GM12878 (cell line): ENCODE measurements around the gene PLAGL2. TPM values are rescaled to one million over a fixed set of nuclear protein-coding genes. Genes with fewer than 3 reads are reported as not detected.

Experiments
- ATAC-seq: fragments of 200-7000 bp; cut with Tn5 transposase; 3 replicates; pipeline ENCODE4 v1.9.1; 2020; ENCODE audit warnings: mild to moderate bottlenecking, moderate library complexity
- BruUV-seq: library from RNA; stranded (reverse); fragments of 400-500 nt; replicated peaks from 2 replicates; lab custom pipeline; 2021; lab: Mats Ljungman, UMichigan
- CTCF ChIA-PET: fragments of 300-600 bp; sonication (Branson Sonifier 250); formaldehyde crosslinking; extraction: SDS; loops from one replicate; lab custom pipeline; 2021; ENCODE audit warnings: inconsistent platforms; lab: Yijun Ruan, JAX
- POLR2A ChIA-PET: fragments of 350-600 bp; formaldehyde crosslinking; extraction: SDS; loops from one replicate; lab custom pipeline; 2021; ENCODE audit warnings: inconsistent platforms; lab: Charles Lee
- RAD21 ChIA-PET: fragments of 300-600 bp; sonication (Branson Sonifier 250); formaldehyde crosslinking; loops from one replicate; lab custom pipeline; 2023; ENCODE audit warnings: antibody characterized with exemption; ENCODE audit not compliant: unreplicated experiment; lab: Charles Lee
- SMC1A ChIA-PET: fragments of 300-600 bp; sonication (Branson Sonifier 250); formaldehyde crosslinking; loops from one replicate; lab custom pipeline; 2023; ENCODE audit not compliant: unreplicated experiment, uncharacterized antibody; lab: Charles Lee
- DNase-seq: peaks from one replicate; pipeline ENCODE4 v3.0.0-alpha.2; 2011; ENCODE audit warnings: low read depth, low spot score
- FAIRE-seq: peaks from 3 replicates; lab custom pipeline; 2011; peaks lifted over from hg19 to GRCh38; lab: Jason Lieb, UNC
- H2AFZ ChIP-seq: 2 replicates; pipeline ENCODE4 v1.6.0; 2011; ENCODE audit warnings: low read depth, low read length, control low read depth; ENCODE audit not compliant: control insufficient read depth
- H3K27ac ChIP-seq: 2 replicates; pipeline ENCODE4 v1.5.1; 2011; ENCODE audit warnings: control low read depth; ENCODE audit not compliant: control insufficient read depth, insufficient read depth
- H3K27me3 ChIP-seq, 2 experiments: replicated peaks in 1 of 2; 2 replicates each; pipeline versions ENCODE4 v1.6.0 to v1.6.1; 2011; ENCODE audit warnings: low read length in 1 of 2; ENCODE audit not compliant: control insufficient read depth in 2 of 2, insufficient read depth in 2 of 2
- H3K36me3 ChIP-seq, 2 experiments: 2 replicates each; pipeline ENCODE4 v1.5.1; 2011; ENCODE audit warnings: low read length in 1 of 2; ENCODE audit not compliant: control insufficient read depth in 2 of 2, insufficient read depth in 2 of 2
- H3K4me1 ChIP-seq: 2 replicates; pipeline ENCODE4 v1.6.1; 2011; ENCODE audit warnings: mild to moderate bottlenecking, low read length, moderate library complexity, mixed read lengths; ENCODE audit not compliant: control insufficient read depth, insufficient read depth
- H3K4me2 ChIP-seq: 2 replicates; pipeline ENCODE4 v1.6.0; 2011; ENCODE audit warnings: control low read depth; ENCODE audit not compliant: control insufficient read depth, insufficient read depth
- H3K4me3 ChIP-seq: fragments of 200-600 bp; sonication (generic); 2 replicates; pipeline ENCODE4 v1.5.1; 2016
- H3K79me2 ChIP-seq: 2 replicates; pipeline ENCODE4 v1.6.0; 2011; ENCODE audit warnings: low read length; ENCODE audit not compliant: control insufficient read depth, insufficient read depth
- H3K9ac ChIP-seq: 2 replicates; pipeline ENCODE4 v1.8.0; 2011; ENCODE audit warnings: low read length, control low read depth, mixed read lengths; ENCODE audit not compliant: control insufficient read depth, insufficient read depth
- H3K9me3 ChIP-seq: replicated peaks from 3 replicates; pipeline ENCODE4 v1.5.1; 2011; ENCODE audit warnings: mild to moderate bottlenecking, low read length; ENCODE audit not compliant: control insufficient read depth, insufficient read depth
- H4K20me1 ChIP-seq: 2 replicates; pipeline ENCODE4 v1.6.0; 2011; ENCODE audit not compliant: control insufficient read depth, insufficient read depth
- ATF7 ChIP-seq: fragments of 450-650 bp; IDR thresholded peaks from 2 replicates; pipeline ENCODE4 v1.6.1; 2016; ENCODE audit warnings: low read depth, mild to moderate bottlenecking
- BMI1 ChIP-seq: fragments of 450-650 bp; IDR thresholded peaks from 2 replicates; pipeline ENCODE4 v1.6.1; 2016; ENCODE audit warnings: mild to moderate bottlenecking, moderate library complexity, borderline replicate concordance
- CBX5 ChIP-seq: sonication (generic); IDR thresholded peaks from 2 replicates; pipeline ENCODE4 v1.6.1; 2016; ENCODE audit warnings: low read depth, moderate library complexity, mild to moderate bottlenecking, inconsistent platforms
- CHD4 ChIP-seq: fragments of 200-600 bp; sonication (generic); IDR thresholded peaks from 2 replicates; pipeline ENCODE4 v1.6.1; 2016; ENCODE audit warnings: mild to moderate bottlenecking
- FOS ChIP-seq: IDR thresholded peaks from 3 replicates; pipeline ENCODE4 v1.6.1; 2011; ENCODE audit warnings: borderline replicate concordance; ENCODE audit not compliant: insufficient read length; ENCODE audit errors: extremely low read depth
- FOXK2 ChIP-seq: fragments of 450-650 bp; IDR thresholded peaks from 2 replicates; pipeline ENCODE4 v1.6.1; 2017; ENCODE audit warnings: mild to moderate bottlenecking, moderate library complexity
- KDM1A ChIP-seq: fragments of 200-600 bp; sonication (generic); IDR thresholded peaks from 2 replicates; pipeline ENCODE4 v1.6.1; 2016; ENCODE audit warnings: borderline replicate concordance
- LARP7 ChIP-seq: fragments of 450-650 bp; IDR thresholded peaks from 2 replicates; pipeline ENCODE4 v1.6.1; 2017; ENCODE audit warnings: mild to moderate bottlenecking
- NR2F1 ChIP-seq: fragments of 450-650 bp; conservative IDR thresholded peaks from 2 replicates; pipeline ENCODE4 v1.6.1; 2017; ENCODE audit warnings: mild to moderate bottlenecking
- POLR2AphosphoS2 ChIP-seq: IDR thresholded peaks from 2 replicates; pipeline ENCODE4 v1.6.1; 2011; ENCODE audit warnings: low read depth, mild to moderate bottlenecking, low read length, improper control_type of control experiment, moderate library complexity
- RELA ChIP-seq: fragments of 450-650 bp; IDR thresholded peaks from 2 replicates; pipeline ENCODE4 v1.8.0; 2014; ENCODE audit warnings: borderline replicate concordance; ENCODE audit not compliant: partially characterized antibody
- SMAD5 ChIP-seq: IDR thresholded peaks from 2 replicates; pipeline ENCODE4 v1.6.1; 2016; ENCODE audit warnings: antibody characterized with exemption, low read depth
- STAT3 ChIP-seq: IDR thresholded peaks from 2 replicates; pipeline ENCODE4 v1.6.1; 2011; ENCODE audit warnings: low read depth, low read length, improper control_type of control experiment
- TCF7 ChIP-seq: IDR thresholded peaks from 2 replicates; pipeline ENCODE4 v1.6.1; 2014; ENCODE audit warnings: antibody characterized with exemption, borderline replicate concordance
- ZNF217 ChIP-seq: fragments of 450-650 bp; IDR thresholded peaks from 2 replicates; pipeline ENCODE4 v1.6.1; 2017; ENCODE audit warnings: antibody characterized with exemption, mild to moderate bottlenecking
- WGBS: methylation state at CpG from one replicate; pipeline ENCODE4 v1.1.6; 2016; ENCODE audit warnings: low lambda C conversion rate; ENCODE audit not compliant: insufficient replicate concordance, insufficient coverage; ENCODE audit errors: missing lambda C conversion rate; 5-methylcytosine and 5-hydroxymethylcytosine counted together
- in situ Hi-C: fragments of 300-500 bp; cut with MboI; formaldehyde crosslinking; loops from 9 replicates; pipeline ENCODE4 v1.14.3; 2018; ENCODE audit warnings: mixed read lengths
- intact Hi-C: fragments of 100-400 bp; cut with micrococcal nuclease; formaldehyde crosslinking; loops from one replicate; pipeline ENCODE4 v1.14.2; 2022; ENCODE audit not compliant: unreplicated experiment
- polyA plus RNA-seq, 11 experiments: library from polyadenylated mRNA; depleted of rRNA in 4 of 11; unstranded in 6 of 11; stranded (reverse) in 5 of 11; fragments of >200 nt; fragmentation: Nextera tagmentation in 4 of 11; fragmentation: Illumina TruSeq in 1 of 11; extraction: Ambion mirVana in 4 of 11; extraction: Trizol in 1 of 11; gene quantifications; 1 replicate in 1 of 11; 2 replicates in 10 of 11; pipeline versions ENCODE4 v1.2.1 to v1.2.3, GENCODE V29; 2011 to 2016; ENCODE audit warnings: inconsistent platforms in 2 of 11, missing spikeins in 2 of 11, low read depth in 1 of 11
- total RNA-seq, 4 experiments: library from RNA; depleted of rRNA in 3 of 4; stranded (reverse); fragments of >200 nt in 3 of 4; fragmentation: Illumina TruSeq in 1 of 4; extraction: Trizol in 1 of 4; gene quantifications; 2 replicates each; pipeline versions ENCODE4 v1.2.1 to v1.2.3, GENCODE V29; 2013 to 2021
- TF ChIP-seq, protein P1 (sequence below): fragments of 150-350 bp; IDR thresholded peaks from 2 replicates; pipeline ENCODE4 v1.6.1; 2016; ENCODE audit warnings: low read depth, low read length
- TF ChIP-seq, protein P2 (sequence below): fragments of 450-650 bp; conservative IDR thresholded peaks from 2 replicates; pipeline ENCODE4 v1.6.1; 2017; ENCODE audit warnings: mild to moderate bottlenecking, moderate library complexity
- TF ChIP-seq, protein P3 (sequence below): fragments of 150-350 bp; IDR thresholded peaks from 2 replicates; pipeline ENCODE4 v1.6.1; 2014; ENCODE audit warnings: mild to moderate bottlenecking, low read depth, low read length

PLAGL2 gene
- total and polyA plus RNA-seq, 10 of the 15 experiments (the other 5 are each of a cell fraction or from before 2014, with no cell fraction given) = 4.4 to 32.3 (median 13.3) TPM

DNA sequence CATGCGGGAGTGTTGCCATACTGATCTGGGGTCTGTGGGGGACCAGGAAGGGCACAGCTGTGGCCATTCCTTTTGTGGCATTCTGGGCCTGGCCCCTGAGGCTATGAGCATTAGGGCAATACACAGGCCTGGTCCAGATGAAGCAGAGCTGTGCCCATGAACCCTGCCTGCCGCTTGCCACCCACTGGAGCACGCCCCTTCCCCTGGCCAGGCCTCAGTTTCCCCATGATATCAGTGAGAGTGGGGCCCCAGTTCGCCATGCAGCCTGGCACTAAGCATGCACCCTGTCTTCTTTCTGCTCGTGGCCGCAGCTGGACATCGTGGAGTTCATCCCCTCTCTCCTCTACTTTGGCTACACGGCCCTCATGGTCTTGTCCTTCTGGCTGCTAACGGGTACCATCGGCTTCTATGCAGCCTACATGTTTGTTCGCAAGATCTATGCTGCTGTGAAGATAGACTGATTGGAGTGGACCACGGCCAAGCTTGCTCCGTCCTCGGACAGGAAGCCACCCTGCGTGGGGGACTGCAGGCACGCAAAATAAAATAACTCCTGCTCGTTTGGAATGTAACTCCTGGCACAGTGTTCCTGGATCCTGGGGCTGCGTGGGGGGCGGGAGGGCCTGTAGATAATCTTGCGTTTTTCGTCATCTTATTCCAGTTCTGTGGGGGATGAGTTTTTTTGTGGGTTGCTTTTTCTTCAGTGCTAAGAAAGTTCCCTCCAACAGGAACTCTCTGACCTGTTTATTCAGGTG, 42.4 kb downstream of the PLAGL2 start (continued):
- TF ChIP-seq, protein P1, sequence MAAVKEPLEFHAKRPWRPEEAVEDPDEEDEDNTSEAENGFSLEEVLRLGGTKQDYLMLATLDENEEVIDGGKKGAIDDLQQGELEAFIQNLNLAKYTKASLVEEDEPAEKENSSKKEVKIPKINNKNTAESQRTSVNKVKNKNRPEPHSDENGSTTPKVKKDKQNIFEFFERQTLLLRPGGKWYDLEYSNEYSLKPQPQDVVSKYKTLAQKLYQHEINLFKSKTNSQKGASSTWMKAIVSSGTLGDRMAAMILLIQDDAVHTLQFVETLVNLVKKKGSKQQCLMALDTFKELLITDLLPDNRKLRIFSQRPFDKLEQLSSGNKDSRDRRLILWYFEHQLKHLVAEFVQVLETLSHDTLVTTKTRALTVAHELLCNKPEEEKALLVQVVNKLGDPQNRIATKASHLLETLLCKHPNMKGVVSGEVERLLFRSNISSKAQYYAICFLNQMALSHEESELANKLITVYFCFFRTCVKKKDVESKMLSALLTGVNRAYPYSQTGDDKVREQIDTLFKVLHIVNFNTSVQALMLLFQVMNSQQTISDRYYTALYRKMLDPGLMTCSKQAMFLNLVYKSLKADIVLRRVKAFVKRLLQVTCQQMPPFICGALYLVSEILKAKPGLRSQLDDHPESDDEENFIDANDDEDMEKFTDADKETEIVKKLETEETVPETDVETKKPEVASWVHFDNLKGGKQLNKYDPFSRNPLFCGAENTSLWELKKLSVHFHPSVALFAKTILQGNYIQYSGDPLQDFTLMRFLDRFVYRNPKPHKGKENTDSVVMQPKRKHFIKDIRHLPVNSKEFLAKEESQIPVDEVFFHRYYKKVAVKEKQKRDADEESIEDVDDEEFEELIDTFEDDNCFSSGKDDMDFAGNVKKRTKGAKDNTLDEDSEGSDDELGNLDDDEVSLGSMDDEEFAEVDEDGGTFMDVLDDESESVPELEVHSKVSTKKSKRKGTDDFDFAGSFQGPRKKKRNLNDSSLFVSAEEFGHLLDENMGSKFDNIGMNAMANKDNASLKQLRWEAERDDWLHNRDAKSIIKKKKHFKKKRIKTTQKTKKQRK = no peak

DNA sequence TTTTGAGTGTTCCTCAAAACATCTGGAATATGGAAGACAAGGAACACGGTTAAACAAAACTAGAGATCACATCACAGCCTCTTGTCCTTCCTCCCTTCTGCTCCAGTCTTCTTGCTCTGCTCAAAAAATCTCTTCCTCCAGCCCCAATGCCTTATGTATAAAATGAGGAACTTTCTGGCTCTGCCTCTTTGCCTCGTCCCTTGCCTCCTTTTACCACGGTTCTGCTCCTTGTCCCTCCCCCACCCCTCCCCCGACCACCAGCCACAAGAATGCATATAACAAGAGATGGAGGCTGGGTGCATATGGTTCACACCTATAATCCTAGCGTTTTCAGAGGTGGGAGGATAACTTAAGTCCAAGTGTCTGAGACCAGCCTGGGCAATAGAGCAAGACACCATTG, 43.6 kb downstream of the PLAGL2 start:
- ChIA-PET SMC1A (no interaction called here), CTCF (no interaction called here), RAD21 (no interaction called here), POLR2A (no interaction called here)
- no peaks in the 10 kb centered on the region for H4K20me1 ChIP-seq
- H3K9ac ChIP-seq = no peak overlapping the region
- no peak overlapping the region for H3K4me3 ChIP-seq
- ATAC-seq (no peak), DNase-seq (no peak), FAIRE-seq (no peak)
- 73% methylated on average over 5 of the region's 5 CpGs for WGBS
- H3K36me3 ChIP-seq = peaks cover 17 to 21% of the 10 kb centered on the region in 2 experiments
- H3K27me3 ChIP-seq = no peaks in the 10 kb centered on the region
- no peaks in the 10 kb centered on the region for H3K9me3 ChIP-seq
- intact Hi-C loops = no loop called here
- no peaks in the 10 kb centered on the region for H3K79me2 ChIP-seq
- no peak overlapping the region for H3K4me2 ChIP-seq
- no TSS peak for BruUV-seq
- H3K4me1 ChIP-seq = no peaks in the 10 kb centered on the region
- in situ Hi-C loops = no loop called here
- no peak overlapping the region for H2AFZ ChIP-seq
- no peak overlapping the region for H3K27ac ChIP-seq
- TF ChIP-seq CHD4 (no peak), ATF7 (no peak), KDM1A (no peak), SMAD5 (no peak), FOS (no peak), POLR2AphosphoS2 (no peak), CBX5 (no peak), TCF7 (no peak), ZNF217 (no peak), STAT3 (no peak), BMI1 (no peak), NR2F1 (no peak), RELA (no peak), LARP7 (no peak), FOXK2 (no peak)
- TF ChIP-seq, protein P2, sequence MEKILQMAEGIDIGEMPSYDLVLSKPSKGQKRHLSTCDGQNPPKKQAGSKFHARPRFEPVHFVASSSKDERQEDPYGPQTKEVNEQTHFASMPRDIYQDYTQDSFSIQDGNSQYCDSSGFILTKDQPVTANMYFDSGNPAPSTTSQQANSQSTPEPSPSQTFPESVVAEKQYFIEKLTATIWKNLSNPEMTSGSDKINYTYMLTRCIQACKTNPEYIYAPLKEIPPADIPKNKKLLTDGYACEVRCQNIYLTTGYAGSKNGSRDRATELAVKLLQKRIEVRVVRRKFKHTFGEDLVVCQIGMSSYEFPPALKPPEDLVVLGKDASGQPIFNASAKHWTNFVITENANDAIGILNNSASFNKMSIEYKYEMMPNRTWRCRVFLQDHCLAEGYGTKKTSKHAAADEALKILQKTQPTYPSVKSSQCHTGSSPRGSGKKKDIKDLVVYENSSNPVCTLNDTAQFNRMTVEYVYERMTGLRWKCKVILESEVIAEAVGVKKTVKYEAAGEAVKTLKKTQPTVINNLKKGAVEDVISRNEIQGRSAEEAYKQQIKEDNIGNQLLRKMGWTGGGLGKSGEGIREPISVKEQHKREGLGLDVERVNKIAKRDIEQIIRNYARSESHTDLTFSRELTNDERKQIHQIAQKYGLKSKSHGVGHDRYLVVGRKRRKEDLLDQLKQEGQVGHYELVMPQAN = no peak
- TF ChIP-seq, protein P3, sequence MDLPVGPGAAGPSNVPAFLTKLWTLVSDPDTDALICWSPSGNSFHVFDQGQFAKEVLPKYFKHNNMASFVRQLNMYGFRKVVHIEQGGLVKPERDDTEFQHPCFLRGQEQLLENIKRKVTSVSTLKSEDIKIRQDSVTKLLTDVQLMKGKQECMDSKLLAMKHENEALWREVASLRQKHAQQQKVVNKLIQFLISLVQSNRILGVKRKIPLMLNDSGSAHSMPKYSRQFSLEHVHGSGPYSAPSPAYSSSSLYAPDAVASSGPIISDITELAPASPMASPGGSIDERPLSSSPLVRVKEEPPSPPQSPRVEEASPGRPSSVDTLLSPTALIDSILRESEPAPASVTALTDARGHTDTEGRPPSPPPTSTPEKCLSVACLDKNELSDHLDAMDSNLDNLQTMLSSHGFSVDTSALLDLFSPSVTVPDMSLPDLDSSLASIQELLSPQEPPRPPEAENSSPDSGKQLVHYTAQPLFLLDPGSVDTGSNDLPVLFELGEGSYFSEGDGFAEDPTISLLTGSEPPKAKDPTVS = no peak
